ENCODE data around the gene TSPAN14. TPM values are rescaled to one million over a fixed set of nuclear protein-coding genes. Genes with fewer than 3 reads are reported as not detected.

Gene TSPAN14
- total and polyA plus RNA-seq, 2 of the 8 experiments (the other 6 are each of a cell fraction or from before 2014, with no cell fraction given) = 47.4 to 57.8 TPM

DNA sequence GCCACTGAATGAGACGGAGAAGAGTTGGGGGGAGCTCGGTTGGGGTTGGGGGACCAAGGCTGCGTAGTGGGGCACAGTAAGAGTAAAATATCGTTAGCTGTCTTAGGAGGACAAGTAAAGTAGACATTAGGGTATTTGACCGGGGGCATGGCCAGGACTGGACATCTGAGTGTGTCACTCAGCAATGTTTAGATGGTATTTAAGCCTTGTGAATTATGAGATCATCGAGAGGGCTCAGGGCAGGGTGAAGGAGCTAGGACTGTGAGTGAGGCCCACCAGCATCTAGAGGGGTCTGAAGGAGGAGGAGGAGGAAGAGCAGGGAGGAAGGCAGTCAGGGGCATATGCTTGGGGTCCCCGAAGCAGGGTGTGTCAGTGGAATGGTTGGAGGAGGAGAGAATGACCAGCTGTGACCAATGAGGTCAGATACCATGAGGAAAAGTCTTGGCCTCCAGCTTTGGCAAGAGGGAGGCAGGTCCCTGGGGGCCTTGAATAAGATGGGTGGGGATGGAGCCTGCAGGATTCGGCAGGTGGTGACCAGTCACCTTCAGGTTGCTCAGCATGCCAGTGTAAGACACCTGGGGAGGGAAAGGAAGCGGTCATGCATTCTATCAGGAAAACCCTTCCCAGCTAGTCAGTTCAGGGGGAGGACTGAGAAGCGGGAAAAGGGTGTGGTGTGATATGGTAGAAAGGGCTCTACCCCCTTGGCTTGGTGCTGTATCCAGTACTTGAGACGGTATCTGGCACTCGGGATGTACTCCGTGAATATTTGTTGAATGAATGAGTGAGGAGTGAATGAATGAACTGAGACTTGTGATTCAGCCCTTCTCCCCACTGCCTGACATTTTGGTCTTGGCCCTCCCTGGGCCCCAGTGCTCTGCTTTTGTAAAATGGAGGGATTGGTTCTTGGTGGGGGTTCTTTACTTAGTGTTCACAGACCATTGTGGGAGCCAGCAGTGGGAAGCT lies 48.8 kb downstream of the TSPAN14 start (continued):
- TF ChIP-seq GABPA (IDR thresholded peaks at IDR 0.05; ENCODE audit: borderline replicate concordance, insufficient read depth, low read length) (no peak), TEAD4 (IDR thresholded peaks at IDR 0.05; ENCODE audit: low read depth, low read length) (no peak), SP1 (IDR thresholded peaks at IDR 0.05; ENCODE audit: low read depth, low read length) (no peak)
